ENCODE measurements around the gene DCTPP1.

Gene DCTPP1

DNA sequence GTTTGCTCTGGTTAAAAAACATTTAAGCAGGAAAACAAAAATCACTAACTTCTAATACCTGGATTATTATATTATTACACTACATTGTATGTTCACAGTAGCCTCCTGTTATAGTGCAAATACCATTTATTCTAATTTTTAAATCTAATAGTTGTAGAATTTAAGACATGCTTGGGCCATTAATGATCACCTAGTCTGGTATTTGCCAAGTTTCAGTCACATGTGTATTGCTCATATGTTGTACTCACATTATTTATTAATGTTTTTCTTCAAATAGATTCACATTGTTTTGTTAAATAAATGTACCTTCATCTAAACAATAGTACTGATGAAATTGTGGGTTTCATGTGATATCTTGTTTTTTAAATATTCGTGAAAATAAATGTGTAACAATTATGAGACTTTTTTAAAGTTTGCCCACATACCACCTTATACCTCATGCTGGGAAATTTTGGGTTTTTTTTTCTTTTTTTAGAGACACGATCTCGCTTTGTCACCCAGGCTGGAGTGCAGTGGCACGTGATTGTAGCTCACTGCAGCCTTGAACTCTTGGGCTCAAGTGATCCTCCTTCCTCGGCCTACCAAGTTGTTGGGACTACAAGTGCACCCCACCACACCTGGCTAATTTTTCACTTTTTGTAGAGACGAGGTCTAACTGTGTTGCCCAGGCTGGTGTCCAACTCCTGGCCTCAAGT, 16.6 kb downstream of the DCTPP1 start:
- TF ChIP-seq, protein P1, sequence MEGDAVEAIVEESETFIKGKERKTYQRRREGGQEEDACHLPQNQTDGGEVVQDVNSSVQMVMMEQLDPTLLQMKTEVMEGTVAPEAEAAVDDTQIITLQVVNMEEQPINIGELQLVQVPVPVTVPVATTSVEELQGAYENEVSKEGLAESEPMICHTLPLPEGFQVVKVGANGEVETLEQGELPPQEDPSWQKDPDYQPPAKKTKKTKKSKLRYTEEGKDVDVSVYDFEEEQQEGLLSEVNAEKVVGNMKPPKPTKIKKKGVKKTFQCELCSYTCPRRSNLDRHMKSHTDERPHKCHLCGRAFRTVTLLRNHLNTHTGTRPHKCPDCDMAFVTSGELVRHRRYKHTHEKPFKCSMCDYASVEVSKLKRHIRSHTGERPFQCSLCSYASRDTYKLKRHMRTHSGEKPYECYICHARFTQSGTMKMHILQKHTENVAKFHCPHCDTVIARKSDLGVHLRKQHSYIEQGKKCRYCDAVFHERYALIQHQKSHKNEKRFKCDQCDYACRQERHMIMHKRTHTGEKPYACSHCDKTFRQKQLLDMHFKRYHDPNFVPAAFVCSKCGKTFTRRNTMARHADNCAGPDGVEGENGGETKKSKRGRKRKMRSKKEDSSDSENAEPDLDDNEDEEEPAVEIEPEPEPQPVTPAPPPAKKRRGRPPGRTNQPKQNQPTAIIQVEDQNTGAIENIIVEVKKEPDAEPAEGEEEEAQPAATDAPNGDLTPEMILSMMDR (IDR thresholded peaks at IDR 0.05): no peak

DNA sequence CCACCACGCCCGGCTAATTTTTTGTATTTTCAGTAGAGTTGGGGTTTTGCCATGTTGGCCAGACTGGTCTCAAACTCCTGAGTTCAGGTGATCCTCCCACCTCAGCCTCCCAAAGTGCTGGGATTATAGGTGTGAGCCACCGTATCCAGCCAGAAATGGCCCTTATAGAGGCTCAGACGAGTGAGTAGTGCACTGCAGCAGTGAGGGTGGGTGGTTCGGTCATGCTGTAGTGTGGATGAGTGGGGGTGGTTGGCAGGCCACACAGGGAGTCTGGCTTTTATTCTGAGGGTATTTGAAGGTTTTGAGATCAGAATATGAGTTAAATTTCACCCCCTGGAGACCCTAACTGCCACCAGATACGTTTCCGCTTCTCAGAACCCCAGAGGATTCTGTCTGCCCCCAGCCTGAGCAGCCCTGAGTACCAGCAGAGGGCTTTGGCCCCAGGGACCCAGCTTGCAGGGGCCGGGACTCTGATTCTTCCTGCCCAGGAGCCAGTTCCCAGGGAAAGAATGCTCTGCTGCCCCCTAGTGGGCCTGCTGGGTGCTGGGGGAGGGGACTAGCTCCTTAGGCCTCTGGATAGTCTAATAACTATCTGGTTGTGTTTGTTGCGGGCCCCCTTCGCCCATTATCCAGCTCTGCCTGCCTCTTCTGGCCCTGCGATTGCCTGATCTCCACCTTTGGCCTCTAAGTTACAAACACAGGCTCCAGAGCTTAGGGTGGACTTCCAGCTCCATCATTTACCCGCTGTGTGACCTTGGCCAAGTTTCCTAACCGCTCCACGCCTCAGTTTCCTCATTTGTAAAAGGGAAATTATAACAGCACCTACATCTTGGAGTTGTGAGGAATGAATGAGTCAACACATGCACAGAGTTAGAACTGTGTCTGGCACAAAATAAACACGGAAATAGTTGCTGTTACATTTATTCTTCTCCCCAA, 20.4 kb downstream of the DCTPP1 start:
- TF ChIP-seq, protein P1 (IDR thresholded peaks at IDR 0.05): peak; percentile 90

DNA sequence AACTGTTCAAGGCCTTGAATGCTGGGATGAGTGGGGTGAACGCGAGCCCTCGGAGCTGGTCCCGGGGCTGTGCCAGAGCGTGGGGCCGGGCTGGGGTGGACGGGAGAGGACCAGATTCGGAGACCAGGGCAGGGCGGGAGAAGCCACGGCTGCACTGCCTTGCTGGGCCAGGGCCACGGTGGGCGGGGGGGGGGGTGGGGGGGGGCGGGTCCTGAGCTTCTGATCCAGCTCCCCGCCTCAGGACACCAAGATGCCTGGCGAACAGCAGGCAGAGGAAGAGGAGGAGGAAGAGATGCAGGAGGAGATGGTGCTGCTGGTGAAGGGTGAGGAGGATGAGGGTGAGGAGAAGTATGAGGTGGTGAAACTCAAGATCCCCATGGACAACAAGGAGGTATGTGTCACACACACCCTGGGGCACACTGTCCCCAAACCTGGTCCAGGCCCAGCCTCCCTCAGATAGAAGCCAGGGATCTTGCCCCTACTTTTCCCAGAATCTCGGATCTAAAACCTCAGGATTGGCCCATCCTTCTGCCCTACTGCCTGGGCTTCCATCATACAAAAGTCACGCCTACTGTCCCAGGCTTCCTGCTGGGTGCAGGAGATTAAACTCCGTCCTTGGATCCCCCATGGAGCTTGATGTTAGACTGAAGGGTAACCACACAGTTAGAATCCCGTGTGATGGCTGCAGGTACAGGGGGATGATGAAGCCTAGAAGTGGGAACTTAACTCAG, 21.9 kb downstream of the DCTPP1 start:
- TF ChIP-seq, protein P1 (IDR thresholded peaks at IDR 0.05): no peak

DNA sequence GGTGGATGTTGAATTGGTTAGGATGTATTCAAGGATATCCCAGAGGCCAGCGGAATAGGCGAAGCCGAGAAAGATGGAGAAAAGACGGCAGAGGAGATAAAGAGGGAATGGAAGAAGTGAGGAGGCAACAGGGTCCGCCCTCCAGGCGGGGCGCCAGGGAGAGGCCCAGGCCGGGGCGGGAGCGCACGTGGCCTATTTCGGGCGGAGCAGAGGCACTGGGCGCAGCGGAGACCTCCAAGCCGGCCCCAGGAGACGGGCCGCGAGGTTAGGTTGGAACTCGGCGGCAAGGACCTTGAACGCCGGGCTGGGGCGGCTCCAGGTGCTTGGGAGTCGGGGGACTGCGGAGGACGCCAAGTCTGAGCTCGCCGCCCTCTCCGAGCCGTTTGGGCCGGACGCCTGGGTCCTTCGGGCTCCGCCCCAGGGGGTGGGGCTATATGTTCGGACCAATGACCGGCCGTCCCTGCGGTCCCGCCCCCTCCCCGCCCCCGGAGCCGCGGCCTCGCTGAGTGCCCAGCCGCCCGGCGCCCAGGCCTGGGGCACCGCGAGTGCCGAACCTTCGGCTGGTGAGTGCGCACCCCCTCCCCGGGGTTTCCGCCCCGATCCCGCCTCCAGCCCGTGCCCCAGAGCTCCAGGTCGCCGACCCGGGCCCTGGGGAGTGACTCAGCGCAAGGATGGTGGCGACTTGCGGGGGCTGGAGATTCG, 22.6 kb downstream of the DCTPP1 start, which contains the start of gene ZNF771:
TSS of gene ZNF771 (plus strand) at position 505 of the 702 bp plus-strand sequence. CDS start 448 bp downstream, outside the sequence.
- TF ChIP-seq, protein P1 (IDR thresholded peaks at IDR 0.05): no peak

DNA sequence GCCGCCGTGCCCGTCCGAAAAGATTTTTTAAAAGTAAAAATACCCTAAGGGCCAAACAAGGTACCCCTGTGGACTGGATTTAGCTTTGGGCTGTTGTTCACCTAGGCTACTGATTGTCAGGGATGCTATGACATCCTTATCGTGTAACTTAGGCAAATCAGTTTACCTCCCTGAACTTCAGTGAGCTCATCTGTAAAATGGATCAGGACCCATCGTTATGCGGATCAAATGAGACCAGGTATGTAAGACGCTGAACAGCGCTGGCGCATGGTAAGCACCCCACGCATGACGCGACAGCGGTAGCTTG, 23.1 kb downstream of the DCTPP1 start:
- TF ChIP-seq, protein P1 (IDR thresholded peaks at IDR 0.05): no peak

DNA sequence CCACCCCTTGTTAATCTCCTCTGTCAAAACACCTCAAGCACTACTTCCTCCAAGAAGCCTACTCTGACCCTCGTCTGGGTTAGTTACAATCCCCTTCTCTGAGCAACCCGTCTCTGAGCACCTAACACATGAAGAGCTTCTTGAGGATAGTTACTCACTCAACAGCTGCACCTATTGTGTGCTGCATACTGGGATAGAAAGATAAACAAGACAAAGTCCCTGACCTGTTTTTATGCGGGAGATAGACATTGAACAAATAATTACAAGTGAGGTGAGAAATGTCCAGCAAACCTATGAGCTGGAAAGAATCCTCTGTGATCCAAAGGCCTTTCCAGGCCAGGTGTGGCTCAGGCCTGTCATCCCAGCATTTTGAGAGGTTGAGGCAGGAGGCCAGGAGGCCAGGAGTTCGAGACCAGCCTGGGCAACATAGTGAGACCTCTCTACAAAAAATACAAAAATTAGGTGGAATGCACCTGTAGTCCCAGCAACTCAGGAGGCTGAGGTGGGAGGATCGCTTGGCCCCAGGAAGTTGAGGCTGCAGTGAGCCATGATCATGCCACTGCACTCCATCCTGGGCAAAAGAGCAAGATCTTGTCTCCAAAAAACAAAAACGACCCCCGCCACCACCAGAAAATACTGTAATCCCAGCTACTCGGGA, 27.9 kb downstream of the DCTPP1 start:
- TF ChIP-seq, protein P1 (IDR thresholded peaks at IDR 0.05): no peak
